ENCODE measurements around the gene PRUNE1. TPM values are rescaled to one million over a fixed set of nuclear protein-coding genes. Genes with fewer than 3 reads are reported as not detected.

Gene PRUNE1
- total and polyA plus RNA-seq, 2 donors (not counting 1 experiment from before 2014, with no cell fraction given): 6.3 to 16.6 TPM

DNA sequence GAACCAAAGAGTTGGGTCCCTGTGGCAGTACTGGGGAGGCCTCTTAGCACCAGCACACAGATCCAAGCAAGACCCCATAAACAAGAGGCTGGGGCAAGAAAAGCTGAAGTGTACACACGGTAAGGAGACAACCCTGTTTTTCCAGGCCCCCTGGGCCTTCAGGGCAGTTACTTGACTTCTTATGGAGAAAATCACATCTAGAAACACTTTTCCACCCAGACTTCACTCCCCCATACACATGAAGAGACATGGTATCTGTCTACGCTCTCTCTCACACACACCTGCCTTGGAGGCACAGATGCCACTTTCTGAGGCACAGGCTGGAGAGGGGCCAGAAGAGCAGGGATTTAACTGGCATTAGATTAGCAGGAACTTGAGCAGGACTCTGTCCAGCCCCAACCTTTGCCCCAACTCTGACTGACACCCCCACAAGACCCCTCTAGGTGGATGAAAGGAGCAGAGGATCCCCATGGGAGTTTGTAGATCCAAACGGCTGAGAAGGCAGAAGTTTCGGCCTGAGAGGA is 35.8 kb upstream of the PRUNE1 start:
- Histone ChIP-seq H3K9me3 (ENCODE audit: control insufficient read depth, insufficient read depth, low read depth, low read length) (no peaks in the 10 kb centered on the region), H3K4me2 (ENCODE audit: extremely low read depth, insufficient read depth, low read length) (peak overlapping the region; percentile 93), H3K4me1 (ENCODE audit: control insufficient read depth, extremely low read depth, insufficient read depth, low read length) (peaks cover 24% of the 10 kb centered on the region), H3K79me2 (ENCODE audit: control insufficient read depth, insufficient read depth, low read length) (peaks cover 63% of the 10 kb centered on the region), H3K36me3 (ENCODE audit: control insufficient read depth, insufficient read depth, low read length) (peaks cover 10% of the 10 kb centered on the region), H4K20me1 (ENCODE audit: control insufficient read depth, extremely low read depth, insufficient read depth, low read length) (no peaks in the 10 kb centered on the region), H3K27me3 (ENCODE audit: control insufficient read depth, insufficient read depth, low read length) (no peaks in the 10 kb centered on the region), H2AFZ (ENCODE audit: low read length) (no peak overlapping the region), H3K4me3 (replicated peaks in 1 of 4; ENCODE audit: control extremely low read depth in 1 of 4, insufficient read depth in 1 of 4, low read depth in 3 of 4, low read length in 4 of 4) (peak overlapping the region; percentile 83 to 95 (median 92)), H3K9ac (ENCODE audit: insufficient read depth, low read length) (peak overlapping the region; percentile 90), H3K27ac (ENCODE audit: insufficient read depth, low read length) (peak overlapping the region; percentile 86)
- no peak for TF ChIP-seq EZH2 (IDR thresholded peaks at IDR 0.05; ENCODE audit: low read length, missing control alignments)
- TF ChIP-seq, protein P1, sequence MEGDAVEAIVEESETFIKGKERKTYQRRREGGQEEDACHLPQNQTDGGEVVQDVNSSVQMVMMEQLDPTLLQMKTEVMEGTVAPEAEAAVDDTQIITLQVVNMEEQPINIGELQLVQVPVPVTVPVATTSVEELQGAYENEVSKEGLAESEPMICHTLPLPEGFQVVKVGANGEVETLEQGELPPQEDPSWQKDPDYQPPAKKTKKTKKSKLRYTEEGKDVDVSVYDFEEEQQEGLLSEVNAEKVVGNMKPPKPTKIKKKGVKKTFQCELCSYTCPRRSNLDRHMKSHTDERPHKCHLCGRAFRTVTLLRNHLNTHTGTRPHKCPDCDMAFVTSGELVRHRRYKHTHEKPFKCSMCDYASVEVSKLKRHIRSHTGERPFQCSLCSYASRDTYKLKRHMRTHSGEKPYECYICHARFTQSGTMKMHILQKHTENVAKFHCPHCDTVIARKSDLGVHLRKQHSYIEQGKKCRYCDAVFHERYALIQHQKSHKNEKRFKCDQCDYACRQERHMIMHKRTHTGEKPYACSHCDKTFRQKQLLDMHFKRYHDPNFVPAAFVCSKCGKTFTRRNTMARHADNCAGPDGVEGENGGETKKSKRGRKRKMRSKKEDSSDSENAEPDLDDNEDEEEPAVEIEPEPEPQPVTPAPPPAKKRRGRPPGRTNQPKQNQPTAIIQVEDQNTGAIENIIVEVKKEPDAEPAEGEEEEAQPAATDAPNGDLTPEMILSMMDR (conservative IDR thresholded peaks at IDR 0.05 in 1 of 2, IDR thresholded peaks at IDR 0.05 in 1 of 2; ENCODE audit: low read depth in 1 of 2, low read length in 2 of 2): no peak
- DNase-seq (ENCODE audit: low read depth in 2 of 2): no peak

DNA sequence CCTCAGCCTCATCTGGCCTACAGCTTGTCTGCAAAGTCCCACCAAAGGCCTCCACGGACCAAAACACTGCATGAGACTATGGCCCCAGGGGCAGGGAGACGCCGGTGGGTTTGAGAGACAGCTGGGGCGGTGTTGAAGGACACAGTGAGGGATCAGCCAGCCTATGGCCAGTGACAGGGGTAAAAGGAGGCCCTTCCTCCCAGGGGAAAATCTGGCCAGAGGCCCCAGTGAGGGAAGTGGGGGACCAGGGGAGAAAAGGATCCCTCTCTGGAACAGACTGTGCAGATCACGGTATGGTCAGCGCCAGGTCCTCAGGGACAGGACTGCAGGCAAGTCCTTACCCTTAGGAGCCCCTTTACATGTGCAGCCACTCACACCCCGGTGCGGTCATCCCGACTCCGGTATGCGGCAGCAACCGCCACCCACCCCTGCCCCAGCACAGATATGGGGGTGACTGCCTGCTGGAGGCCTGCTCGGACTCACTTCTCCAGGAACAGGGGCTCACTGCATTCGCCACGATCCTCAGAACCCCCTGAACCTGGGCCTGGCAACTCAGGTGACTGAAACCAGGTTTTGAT is 34.9 kb upstream of the PRUNE1 start:
- peaks cover 6% of the 10 kb centered on the region for H3K36me3 ChIP-seq (ENCODE audit: control insufficient read depth, insufficient read depth, low read length)

DNA sequence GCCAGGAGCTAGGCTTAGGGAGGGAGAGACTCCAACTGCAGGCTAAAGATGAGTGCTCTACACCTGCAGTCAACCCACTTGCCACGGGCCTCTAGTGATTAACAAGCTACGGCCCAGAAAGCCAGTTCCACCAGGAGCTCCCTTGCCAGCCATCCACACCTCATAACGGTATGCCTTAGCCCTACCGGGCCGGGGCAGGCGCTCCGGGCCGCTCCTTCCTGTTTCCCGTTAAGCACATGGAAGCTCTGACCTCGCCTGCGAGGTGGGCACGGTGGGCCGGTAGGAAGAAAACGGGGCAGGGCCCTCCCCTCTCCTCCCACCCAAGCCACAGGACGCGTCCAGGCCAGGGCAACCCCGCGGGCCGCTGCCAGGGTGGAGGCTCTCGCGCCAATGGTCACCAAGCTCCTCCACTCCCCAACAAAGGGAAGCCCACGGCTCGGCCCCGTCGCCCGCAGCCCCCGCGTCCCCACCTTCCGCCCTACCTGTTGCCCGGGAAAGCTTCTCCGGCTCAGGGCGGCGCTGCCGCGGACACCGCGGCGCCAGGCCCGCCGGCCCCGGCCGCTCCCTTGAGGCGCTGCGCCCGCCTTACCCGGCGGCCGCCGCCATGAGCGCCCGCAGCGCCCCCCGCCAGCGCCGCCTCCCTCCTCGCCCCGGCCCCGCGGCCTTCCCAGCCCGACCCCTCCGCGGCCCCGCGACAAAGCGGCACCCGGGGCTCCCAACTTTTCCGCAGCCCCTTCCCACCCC is 34.2 kb upstream of the PRUNE1 start:
- no peak for TF ChIP-seq EZH2 (IDR thresholded peaks at IDR 0.05; ENCODE audit: low read length, missing control alignments)
- TF ChIP-seq, protein P1 (conservative IDR thresholded peaks at IDR 0.05 in 1 of 2, IDR thresholded peaks at IDR 0.05 in 1 of 2; ENCODE audit: low read depth in 1 of 2, low read length in 2 of 2): no peak
- Histone ChIP-seq H3K9ac (ENCODE audit: insufficient read depth, low read length) (peak overlapping the region; percentile 90), H3K4me1 (ENCODE audit: control insufficient read depth, extremely low read depth, insufficient read depth, low read length) (peaks cover 29% of the 10 kb centered on the region), H3K79me2 (ENCODE audit: control insufficient read depth, insufficient read depth, low read length) (peaks cover 49% of the 10 kb centered on the region), H3K4me3 (replicated peaks in 1 of 4; ENCODE audit: control extremely low read depth in 1 of 4, insufficient read depth in 1 of 4, low read depth in 3 of 4, low read length in 4 of 4) (peak overlapping the region; percentile 83 to 95 (median 92)), H3K27ac (ENCODE audit: insufficient read depth, low read length) (peak overlapping the region; percentile 86), H3K9me3 (ENCODE audit: control insufficient read depth, insufficient read depth, low read depth, low read length) (no peaks in the 10 kb centered on the region), H3K36me3 (ENCODE audit: control insufficient read depth, insufficient read depth, low read length) (peaks cover 2% of the 10 kb centered on the region), H3K27me3 (ENCODE audit: control insufficient read depth, insufficient read depth, low read length) (no peaks in the 10 kb centered on the region), H3K4me2 (ENCODE audit: extremely low read depth, insufficient read depth, low read length) (peak overlapping the region; percentile 93), H4K20me1 (ENCODE audit: control insufficient read depth, extremely low read depth, insufficient read depth, low read length) (no peaks in the 10 kb centered on the region), H2AFZ (ENCODE audit: low read length) (no peak overlapping the region)
- DNase-seq (ENCODE audit: low read depth in 2 of 2): peak in 1 of 2 donors; percentile 30

More for the DNA sequence above, 34.9 kb upstream of the PRUNE1 start:
- H3K27me3 ChIP-seq (ENCODE audit: control insufficient read depth, insufficient read depth, low read length): no peaks in the 10 kb centered on the region
- no peak for TF ChIP-seq EZH2 (IDR thresholded peaks at IDR 0.05; ENCODE audit: low read length, missing control alignments)
- TF ChIP-seq, protein P1 (conservative IDR thresholded peaks at IDR 0.05 in 1 of 2, IDR thresholded peaks at IDR 0.05 in 1 of 2; ENCODE audit: low read depth in 1 of 2, low read length in 2 of 2): no peak
- peak overlapping the region; percentile 83 to 95 (median 92) for H3K4me3 ChIP-seq (replicated peaks in 1 of 4; ENCODE audit: control extremely low read depth in 1 of 4, insufficient read depth in 1 of 4, low read depth in 3 of 4, low read length in 4 of 4)
- no peaks in the 10 kb centered on the region for H3K9me3 ChIP-seq (ENCODE audit: control insufficient read depth, insufficient read depth, low read depth, low read length)
- no peaks in the 10 kb centered on the region for H4K20me1 ChIP-seq (ENCODE audit: control insufficient read depth, extremely low read depth, insufficient read depth, low read length)
- H3K79me2 ChIP-seq (ENCODE audit: control insufficient read depth, insufficient read depth, low read length): peaks cover 55% of the 10 kb centered on the region
- peak overlapping the region; percentile 93 for H3K4me2 ChIP-seq (ENCODE audit: extremely low read depth, insufficient read depth, low read length)
- peak overlapping the region; percentile 90 for H3K9ac ChIP-seq (ENCODE audit: insufficient read depth, low read length)
- peaks cover 28% of the 10 kb centered on the region for H3K4me1 ChIP-seq (ENCODE audit: control insufficient read depth, extremely low read depth, insufficient read depth, low read length)
- DNase-seq (ENCODE audit: low read depth in 2 of 2): peak in 1 of 2 donors; percentile 39
- no peak overlapping the region for H2AFZ ChIP-seq (ENCODE audit: low read length)
- H3K27ac ChIP-seq (ENCODE audit: insufficient read depth, low read length): peak overlapping the region; percentile 86
